HG03442 (cell line): ENCODE data around the gene ZNF383.
"Not testable (repeated sequence)": the region's sequence is repeated elsewhere in the genome, so short reads cannot be mapped to it uniquely, and the experiment has no call there.

Source experiments
- ATAC-seq: cut with Tn5 transposase; IDR thresholded peaks from one replicate; pipeline ENCODE4 v1.9.1; 2021; ENCODE audit warnings: mild to moderate bottlenecking, moderate library complexity; ENCODE audit not compliant: unreplicated experiment

Gene ZNF383

DNA sequence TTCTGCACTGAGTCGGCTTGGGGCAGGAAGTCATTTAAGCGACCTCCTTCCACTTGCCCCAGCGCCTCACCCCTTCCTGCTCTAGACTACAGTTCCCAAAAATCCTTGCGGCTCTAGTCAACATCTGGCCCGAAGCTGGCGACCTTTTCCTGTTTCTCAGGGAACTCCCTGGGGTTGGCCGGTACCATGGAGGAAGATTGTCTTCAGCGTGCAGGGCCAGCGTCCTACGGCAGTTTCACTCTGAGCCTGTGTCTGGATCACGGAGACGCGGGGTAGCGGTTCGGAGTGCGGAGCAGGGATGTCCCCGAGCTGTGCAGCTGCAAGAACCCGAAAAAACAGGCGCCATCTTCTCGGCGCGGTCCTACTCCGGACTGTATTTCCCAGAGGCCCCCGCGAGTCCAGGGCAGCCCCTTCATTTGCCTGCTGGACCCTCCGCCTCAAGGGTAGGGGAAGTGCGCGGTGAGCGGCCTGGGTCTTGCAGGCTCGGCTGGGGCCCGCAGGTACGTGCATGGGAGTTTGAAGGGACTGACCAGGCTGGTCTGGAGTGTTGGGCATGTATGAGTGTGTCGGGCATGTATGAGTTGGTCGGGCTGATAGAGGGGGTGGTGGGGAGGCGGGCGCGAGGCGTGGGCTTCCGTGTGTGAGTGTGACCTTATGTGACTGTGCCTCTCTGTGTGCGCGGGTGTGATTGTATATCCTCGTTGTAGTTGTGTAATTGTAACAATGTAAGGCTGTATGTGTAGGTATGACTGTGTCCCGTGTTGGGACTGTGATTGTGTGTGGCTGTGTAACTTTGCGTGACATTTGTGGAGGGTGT is at the start of gene ZNF383:
TSS of gene ZNF383 (plus strand) at position 440 of the 817 bp plus-strand sequence. CDS start 12,240 bp downstream, outside the sequence.
- peak; percentile 80 for ATAC-seq

DNA sequence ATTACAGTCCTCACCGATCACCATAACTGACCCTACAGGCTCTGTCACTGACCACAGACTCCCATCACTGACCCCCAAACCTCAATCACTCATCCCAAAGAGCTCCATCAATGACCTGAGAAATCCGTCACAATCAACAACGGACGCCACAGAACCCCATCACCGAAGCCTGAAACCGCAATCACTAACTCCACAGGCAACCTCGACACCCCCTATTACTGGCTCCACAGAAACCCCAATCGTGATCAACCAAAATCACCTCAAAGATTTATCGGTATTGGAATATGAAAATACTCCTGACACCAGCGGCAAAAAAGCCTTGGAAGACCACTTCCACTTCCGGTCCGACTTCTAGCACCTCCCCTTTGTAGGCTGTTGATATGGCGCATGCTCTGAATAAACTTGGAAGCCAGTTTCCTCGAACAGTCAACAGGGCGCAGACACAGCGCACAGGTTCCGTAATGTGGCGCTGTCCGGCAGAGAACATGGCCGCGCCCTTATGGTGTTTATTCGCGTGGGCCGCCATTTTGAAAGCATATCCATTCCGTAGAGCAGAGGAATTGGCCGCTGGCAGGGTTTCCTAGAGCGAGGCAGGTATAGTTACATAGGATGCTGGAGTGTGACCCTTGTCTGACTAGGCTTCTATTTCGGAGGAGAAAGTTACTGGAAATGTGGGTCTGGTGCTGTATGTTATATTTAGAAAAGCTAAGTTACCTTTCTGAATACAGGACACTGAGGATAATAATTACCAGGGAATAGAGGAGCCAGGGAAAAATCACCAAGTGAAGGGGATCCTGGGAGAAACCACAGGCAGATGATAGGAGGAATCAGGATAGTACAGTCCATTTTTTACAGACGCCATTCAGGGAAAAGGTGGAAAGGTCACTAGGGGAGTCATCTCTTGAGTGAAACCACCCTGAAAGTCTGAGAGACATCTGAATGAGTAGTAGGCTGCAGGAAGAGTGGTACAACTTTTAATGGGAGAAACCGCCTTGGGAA is 45.3 kb upstream of the ZNF383 start, which contains the start of gene ZNF585A:
TSS of gene ZNF585A (minus strand) at position 328 of the 999 bp plus-strand sequence. CDS start 2,785 bp downstream, outside the sequence.
- ATAC-seq: peak; percentile 95

DNA sequence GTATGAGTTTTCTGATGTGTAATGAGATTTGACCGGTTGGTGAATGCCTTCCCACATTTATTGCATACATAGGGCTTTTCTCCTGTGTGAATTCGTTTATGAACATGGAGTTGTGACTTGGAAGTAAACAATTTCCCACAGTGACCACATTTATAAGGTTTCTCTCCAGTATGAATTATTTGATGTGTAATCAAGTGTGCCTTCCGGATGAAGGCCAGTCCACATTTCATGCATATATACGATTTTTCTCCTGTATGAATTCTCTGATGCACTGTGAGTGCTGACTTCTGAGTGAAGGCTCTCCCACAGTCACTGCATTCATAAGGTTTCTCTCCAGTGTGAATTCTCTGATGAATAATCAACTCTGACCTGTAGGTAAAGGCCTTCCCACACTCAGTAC is 31.9 kb upstream of the ZNF383 start:
- ATAC-seq: not testable (repeated sequence)

DNA sequence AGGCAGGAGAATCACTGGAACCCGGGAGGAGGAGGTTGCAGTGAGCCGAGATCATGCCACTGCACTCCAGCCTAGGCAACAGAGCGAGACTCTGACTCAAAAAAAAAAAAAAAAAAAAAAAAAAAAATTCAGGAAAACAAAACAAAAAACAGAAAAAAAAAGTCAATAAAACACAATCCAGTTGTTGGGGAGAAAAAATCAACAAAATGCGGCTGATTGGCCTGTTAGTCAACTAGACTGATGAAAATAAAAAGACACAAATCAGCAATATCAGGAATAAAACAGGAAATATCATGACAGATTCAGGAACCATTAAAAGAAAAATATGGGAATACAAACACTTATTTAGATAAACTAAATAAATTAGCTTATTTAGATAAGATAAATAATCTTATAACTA is 22.8 kb upstream of the ZNF383 start:
- not testable (repeated sequence) for ATAC-seq

DNA sequence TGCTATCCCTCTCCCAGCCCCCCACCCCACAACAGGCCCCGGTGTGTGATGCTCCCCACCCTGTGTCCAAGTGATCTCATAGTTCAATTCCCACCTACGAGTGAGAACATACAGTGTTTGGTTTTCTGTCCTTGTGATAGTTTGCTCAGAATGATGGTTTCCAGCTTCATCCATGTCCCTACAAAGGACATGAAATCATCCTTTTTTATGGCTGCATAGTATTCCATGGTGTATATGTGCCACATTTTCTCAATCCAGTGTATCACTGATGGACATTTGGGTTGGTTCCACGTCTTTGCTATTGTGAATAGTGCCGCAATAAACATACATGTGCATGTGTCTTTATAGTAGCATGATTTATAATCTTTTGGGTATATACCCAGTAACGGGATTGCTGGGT is 20.9 kb upstream of the ZNF383 start:
- ATAC-seq: not testable (repeated sequence)

DNA sequence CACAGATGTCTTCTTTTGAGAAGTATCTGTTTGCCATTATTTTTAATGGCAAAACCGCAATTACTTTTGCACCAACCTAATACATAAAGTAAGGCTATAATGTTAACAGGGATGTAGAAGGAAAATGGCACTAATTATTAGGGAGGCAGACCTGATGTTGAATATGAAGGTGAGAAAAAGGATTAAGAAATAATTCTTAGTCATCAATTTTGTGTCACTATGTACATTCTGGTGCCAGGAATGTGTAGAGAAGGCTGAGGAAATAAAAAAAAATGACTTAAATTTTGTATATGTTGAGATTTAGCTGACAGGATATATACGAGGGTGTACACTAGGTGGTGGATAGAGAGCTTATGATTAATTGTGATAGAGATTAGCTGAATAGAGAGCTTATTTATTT is 20.2 kb upstream of the ZNF383 start:
- no peak for ATAC-seq

DNA sequence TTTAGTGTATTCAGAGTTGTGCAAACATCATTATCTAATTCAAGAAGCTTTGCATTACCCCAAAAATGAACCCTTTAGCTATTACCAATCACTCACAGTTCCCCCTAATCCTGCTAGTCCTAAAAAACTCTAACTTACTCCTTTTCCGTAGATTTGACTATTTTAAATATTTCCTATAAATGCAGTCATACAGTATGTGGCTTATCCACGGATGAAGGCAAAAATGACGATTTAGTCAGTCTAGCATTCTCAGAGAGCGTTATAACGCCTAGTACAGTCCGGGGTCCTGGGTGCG is 587 bp upstream of the ZNF383 start:
- peak; percentile 1 for ATAC-seq

DNA sequence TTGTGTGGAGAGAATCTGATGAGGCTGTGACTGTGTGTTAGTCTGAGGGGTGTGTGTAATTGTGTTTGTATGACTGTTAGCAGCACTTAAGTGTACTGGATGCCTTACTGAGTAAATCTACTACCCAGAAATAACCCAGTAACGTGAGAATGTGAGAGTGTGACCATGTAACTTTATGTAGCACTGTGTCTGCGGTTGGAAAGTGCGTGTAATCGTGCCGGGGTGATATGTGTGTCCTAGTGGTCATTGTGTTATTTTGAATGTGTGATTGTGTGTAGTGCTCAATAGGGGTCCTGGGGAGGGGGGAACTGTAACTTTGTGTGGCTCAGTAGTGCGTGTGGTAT is 550 bp downstream of the ZNF383 start:
- ATAC-seq: no peak

DNA sequence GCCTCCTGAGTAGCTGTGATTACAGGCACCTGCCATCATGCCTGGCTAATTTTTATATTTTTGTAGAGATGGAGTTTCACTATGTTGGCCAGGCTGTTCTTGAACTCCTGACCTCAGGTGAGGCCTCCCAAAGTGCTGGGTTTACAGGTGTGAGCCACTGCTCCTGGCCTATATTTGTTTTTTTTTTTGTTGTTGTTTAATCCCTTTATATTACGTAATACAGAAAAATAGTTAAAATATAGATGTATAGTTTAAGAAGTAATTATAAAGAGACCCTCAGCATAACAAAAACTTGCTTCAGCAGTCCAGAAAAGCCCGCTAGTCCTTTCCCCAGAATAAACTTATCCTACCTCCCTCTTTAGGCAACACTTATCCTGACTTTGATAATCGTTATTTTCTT is 2.4 kb downstream of the ZNF383 start:
- no peak for ATAC-seq

DNA sequence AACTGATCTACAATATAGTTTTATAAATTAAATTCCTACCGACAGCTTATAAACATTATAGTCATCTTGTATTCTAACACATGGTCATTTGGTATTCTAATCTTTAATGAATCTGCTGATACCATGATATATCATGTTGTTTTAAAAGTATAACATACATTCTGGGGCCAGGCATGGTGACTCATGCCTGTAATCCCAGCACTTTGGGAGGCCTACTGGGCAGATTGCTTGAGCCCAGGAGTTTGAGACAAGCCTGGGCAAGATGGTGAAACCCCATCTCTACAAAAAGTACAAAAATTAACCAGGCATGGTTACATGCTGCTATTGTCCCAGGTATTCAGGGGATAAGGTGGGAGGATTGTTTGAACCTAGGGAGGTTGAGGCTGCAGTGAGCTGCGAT is 3.1 kb downstream of the ZNF383 start:
- ATAC-seq: no peak

DNA sequence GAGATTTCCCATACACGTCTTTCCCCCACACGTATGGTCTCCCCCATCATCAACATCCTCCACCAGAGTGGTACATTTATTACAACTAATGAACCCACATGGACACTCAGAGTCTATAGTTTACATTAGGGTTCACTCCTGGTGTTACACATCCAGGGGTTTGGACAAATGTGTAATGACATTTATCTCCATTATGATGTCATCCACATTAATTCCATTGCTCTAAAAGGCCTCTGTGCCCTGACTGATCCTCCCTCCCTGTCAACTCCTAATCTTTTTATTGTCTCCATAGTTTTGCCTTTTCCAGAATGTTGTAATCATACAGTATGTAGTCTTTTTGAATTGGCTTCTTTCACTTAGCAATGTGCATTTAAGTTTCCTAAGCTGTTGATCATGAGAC is 8.2 kb downstream of the ZNF383 start:
- ATAC-seq: no peak

DNA sequence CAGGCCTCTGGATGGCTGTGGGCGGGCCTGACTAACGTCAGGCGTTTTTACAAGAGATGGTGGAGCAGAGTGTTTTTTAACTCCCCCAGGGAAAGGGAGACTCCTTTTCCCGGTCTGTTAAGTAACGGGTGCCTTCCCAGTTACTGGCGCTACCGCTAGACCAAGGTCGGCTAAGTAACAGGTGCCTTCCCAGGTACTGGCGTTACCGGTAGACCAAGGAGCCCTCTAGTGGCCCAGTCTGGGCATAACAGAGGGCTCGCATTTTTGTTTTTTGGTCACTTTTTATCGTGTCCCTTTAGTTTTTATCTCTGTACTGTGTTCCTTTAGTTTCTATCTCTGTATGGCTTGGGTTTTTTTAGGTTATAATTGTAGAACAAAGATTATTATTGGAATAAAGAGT is 10.0 kb downstream of the ZNF383 start:
- ATAC-seq: no peak

DNA sequence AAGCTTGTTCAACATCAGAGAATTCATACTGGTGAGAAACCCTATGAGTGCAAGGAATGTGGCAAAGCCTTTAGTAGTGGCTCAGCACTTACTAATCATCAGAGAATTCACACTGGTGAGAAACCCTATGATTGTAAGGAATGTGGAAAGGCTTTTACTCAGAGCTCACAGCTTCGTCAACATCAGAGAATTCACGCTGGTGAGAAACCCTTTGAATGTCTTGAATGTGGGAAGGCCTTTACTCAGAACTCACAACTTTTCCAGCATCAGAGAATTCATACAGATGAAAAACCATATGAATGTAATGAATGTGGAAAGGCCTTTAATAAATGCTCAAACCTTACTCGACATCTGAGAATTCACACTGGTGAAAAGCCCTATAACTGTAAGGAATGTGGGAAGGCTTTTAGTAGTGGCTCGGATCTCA is 25.2 kb downstream of the ZNF383 start:
- ATAC-seq: no peak

DNA sequence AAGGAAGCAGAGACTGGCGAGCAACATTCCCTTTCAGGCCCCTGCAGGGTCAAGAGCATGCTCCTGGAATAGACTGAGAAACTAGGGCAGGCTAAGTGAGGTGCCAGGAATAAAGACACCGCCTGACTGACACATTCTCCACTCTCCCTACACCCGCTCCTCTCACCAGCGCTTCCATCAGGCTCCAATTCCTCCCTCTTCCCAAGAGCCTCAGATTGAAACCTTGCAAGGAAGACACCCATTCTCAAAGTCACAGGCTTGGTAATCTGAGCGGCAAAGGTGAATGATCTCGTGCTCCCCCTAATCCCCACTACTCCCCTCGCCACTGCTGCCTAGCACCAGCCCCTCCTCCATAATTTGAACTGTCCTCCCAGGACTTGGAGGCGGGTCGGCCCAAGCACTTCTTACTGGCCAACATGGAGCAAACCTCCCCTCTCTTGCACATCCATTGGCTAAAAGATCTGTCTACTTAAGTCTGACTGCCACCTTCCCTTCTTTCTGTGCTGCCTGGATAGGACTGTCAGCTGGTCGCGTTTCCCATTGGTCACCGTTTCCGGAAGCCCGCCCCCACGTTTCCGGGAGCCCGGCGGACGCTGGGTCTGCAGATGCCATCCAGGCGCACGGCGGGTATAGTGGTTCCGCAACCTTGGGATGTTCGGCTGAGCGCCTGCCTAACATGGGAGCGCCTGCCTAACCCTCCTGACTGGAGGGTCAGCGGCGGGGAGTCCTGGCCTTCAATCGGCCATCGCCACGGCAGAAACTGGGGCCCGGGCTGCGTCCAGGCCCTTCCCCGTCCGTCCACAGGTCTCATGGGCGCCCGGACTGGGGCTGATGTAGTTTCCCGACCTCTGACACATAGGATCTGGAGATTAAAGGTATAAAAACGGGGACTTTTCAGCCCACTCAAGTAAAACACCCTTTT is 33.6 kb downstream of the ZNF383 start:
- no peak for ATAC-seq

DNA sequence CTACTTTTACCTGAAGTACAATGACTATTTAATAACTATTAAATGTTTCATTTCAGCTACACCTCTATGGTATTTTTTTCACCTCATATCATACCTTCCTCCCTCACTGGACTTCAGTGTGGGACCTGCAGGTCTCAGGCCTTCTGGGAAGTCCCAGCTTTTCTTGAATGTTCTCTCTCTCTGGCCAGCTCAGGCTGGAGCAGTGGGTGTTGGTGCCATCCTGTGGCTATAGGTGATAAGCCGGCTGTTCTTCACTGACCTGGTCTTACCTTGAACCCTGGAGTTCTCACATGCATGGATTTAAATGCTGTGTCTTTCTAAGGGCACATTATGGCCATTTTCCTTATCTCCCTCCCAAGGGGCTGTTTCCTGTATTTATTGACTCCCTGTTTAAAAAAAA is 45.0 kb downstream of the ZNF383 start:
- not testable (repeated sequence) for ATAC-seq

DNA sequence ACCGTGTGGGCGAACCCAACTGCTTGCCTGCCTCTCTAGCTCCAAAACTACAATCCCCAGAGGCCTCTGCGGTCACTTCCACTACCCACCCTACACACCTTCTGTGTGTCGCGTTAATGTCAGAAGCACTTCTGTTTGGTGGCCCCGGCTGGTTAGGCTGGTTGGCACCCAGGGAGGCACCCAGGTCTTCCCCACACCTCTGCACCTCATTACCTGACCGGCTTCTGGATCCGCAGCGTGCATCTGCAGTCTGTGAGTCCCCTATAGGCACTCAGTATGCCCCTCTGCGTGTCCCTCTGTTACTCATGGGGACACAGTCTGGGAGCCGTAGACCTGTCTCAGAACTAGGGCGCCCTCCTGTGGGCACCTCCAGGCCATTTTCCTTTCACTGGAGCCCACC is 49.0 kb downstream of the ZNF383 start:
- not testable (repeated sequence) for ATAC-seq

DNA sequence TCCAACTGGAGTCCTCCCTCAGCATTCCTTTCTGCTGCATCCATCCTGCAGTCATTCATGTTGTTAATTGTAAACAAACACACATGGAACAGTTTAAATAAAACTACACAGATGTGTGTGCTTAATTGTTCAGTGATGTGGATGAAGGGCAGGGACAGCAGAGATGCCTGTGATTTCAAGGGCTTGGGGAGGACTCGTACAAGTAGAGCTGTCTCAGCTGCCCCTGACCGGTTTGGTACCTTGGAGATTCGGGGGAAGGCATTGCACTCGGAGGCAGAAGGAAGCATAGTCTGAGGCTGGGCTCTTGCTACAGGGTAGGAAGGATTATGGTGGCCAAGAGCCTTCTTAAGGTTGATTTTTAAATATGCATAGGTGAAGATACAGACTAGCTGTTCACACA is 49.7 kb downstream of the ZNF383 start:
- not testable (repeated sequence) for ATAC-seq

DNA sequence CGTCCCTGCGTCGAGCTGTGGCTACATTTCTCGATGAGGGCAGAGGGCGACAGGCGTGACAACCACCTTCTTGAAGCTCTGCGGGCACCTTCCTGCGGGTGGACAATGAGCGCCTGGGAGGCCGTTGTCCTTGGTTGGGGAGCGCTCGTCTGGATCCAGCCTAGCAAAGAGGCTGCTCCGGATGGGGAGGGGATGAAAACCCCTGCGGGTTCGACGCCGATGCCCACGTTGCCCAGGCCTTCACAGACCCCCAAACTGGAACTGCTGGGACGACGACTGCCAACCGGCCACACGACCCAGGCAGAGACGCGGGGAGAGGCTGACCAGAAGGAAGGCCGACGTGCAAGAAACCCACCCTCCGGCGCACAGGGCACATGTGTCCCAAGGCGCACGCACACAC is 62.6 kb downstream of the ZNF383 start:
- ATAC-seq: not testable (repeated sequence)

DNA sequence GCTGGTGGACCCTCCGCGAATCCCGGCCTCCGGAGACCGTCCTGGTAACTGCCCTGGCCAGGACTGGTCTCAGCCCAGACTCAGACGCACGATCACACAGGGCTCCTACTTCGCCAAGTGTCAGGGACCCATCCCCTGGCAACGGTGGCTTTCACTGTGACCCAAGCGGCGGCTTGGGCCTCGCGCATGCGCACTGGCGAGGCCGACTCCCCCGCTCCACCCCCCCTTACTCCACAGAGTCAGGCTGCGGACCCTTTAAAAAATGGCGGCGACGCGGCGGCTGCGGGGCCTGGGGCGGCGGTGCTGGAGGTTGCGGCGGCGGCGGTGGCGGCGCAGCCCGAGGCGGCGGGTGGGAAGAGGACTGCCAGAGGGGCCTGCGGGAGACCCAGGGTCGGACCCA is 66.0 kb downstream of the ZNF383 start:
- not testable (repeated sequence) for ATAC-seq

DNA sequence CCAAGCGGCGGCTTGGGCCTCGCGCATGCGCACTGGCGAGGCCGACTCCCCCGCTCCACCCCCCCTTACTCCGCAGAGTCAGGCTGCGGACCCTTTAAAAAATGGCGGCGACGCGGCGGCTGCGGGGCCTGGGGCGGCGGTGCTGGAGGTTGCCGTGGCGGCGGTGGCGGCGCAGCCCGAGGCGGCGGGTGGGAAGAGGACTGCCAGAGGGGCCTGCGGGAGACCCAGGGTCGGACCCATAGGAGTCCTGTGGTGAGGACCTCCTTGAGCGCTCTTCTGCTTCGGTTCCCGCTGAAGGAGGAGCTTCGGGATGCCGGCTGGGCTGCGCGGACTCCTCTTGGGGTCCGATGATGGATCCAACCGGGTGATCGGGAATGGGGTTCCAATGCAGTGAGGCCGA is 71.2 kb downstream of the ZNF383 start:
- not testable (repeated sequence) for ATAC-seq
